Measurements from ENCODE around the gene TMEM139. TPM values are rescaled to one million over a fixed set of nuclear protein-coding genes. Genes with fewer than 3 reads are reported as not detected.

Gene TMEM139
- total RNA-seq (2022) (48.4 and 49.3 TPM in 2 replicates), Bru-seq, nascent RNA (percentile 60 among the genes with signal in this experiment), BruChase-seq, experiment 1, labeled RNA remaining after a 6-hour chase (percentile 70 among the genes with signal in this experiment), BruChase-seq, experiment 2, labeled RNA remaining after a 2-hour chase (percentile 81 among the genes with signal in this experiment)
- long read RNA-seq, partial matches to known transcripts: 4 of 23 reads
- long read RNA-seq, other reads (novel, unspliced or antisense): 13 of 23 reads

GRCh38 chr7:143284591-143285469 lies at the start of gene TMEM139:
TSS of gene TMEM139 (plus strand) at chr7:143284958. CDS start at chr7:143285958, 1,000 bp downstream.
- peaks cover 3% of the 10 kb centered on the region for H3K9me3 Mint-ChIP-seq (ENCODE audit: low read depth, unreplicated experiment)
- peak; percentile 81 for DNase-seq
- no TSS peak for BruUV-seq (replicated peaks)
- no peaks in the 10 kb centered on the region for H3K27me3 Mint-ChIP-seq (ENCODE audit: unreplicated experiment)
- CTCF ChIA-PET: no interaction called here
- peaks cover 54% of the 10 kb centered on the region for H3K36me3 Mint-ChIP-seq (ENCODE audit: insufficient read depth, unreplicated experiment)
- H3K4me3 Mint-ChIP-seq (ENCODE audit: low read depth, unreplicated experiment): peak within 1 kb of the TSS; percentile 85
- intact Hi-C loops (cut with micrococcal nuclease; ENCODE audit: unreplicated experiment): no loop called here
- H3K4me1 Mint-ChIP-seq (ENCODE audit: low read depth, unreplicated experiment): peaks cover 48% of the 10 kb centered on the region
- no peak for TF ChIP-seq CTCF (IDR thresholded peaks at IDR 0.05; ENCODE audit: unreplicated experiment)
- peak within 1 kb of the TSS; percentile 64 for H3K27ac Mint-ChIP-seq (ENCODE audit: unreplicated experiment)

- Mint-ChIP-seq H3K36me3 (ENCODE audit: insufficient read depth, unreplicated experiment) (no peaks in the 10 kb centered on the region), H3K27me3 (ENCODE audit: unreplicated experiment) (peaks cover 21% of the 10 kb centered on the region), H3K4me1 (ENCODE audit: low read depth, unreplicated experiment) (no peaks in the 10 kb centered on the region), H3K9me3 (ENCODE audit: low read depth, unreplicated experiment) (no peaks in the 10 kb centered on the region), H3K27ac (ENCODE audit: unreplicated experiment) (no peak overlapping the region), H3K4me3 (ENCODE audit: low read depth, unreplicated experiment) (no peak overlapping the region)
- intact Hi-C loops (cut with micrococcal nuclease; ENCODE audit: unreplicated experiment): no loop called here
- BruUV-seq (replicated peaks): no TSS peak
- TF ChIP-seq CTCF (IDR thresholded peaks at IDR 0.05; ENCODE audit: unreplicated experiment): no peak
- no peak for DNase-seq
- CTCF ChIA-PET: no interaction called here
These were observed 49.2 kb upstream of the TMEM139 start for GRCh38 chr7:143235561-143235960.

GRCh38 chr7:143236408-143236990 lies 48.3 kb upstream of the TMEM139 start:
- Mint-ChIP-seq H3K27me3 (ENCODE audit: unreplicated experiment) (peaks cover 21% of the 10 kb centered on the region), H3K4me3 (ENCODE audit: low read depth, unreplicated experiment) (no peak overlapping the region), H3K27ac (ENCODE audit: unreplicated experiment) (no peak overlapping the region), H3K9me3 (ENCODE audit: low read depth, unreplicated experiment) (no peaks in the 10 kb centered on the region), H3K4me1 (ENCODE audit: low read depth, unreplicated experiment) (no peaks in the 10 kb centered on the region), H3K36me3 (ENCODE audit: insufficient read depth, unreplicated experiment) (no peaks in the 10 kb centered on the region)
- CTCF ChIA-PET: no interaction called here
- intact Hi-C loops (cut with micrococcal nuclease; ENCODE audit: unreplicated experiment): no loop called here
- no peak for DNase-seq
- no TSS peak for BruUV-seq (replicated peaks)
- no peak for TF ChIP-seq CTCF (IDR thresholded peaks at IDR 0.05; ENCODE audit: unreplicated experiment)

- intact Hi-C loops (cut with micrococcal nuclease; ENCODE audit: unreplicated experiment): no loop called here
- Mint-ChIP-seq H3K27ac (ENCODE audit: unreplicated experiment) (no peak overlapping the region), H3K9me3 (ENCODE audit: low read depth, unreplicated experiment) (no peaks in the 10 kb centered on the region), H3K4me3 (ENCODE audit: low read depth, unreplicated experiment) (no peak overlapping the region), H3K27me3 (ENCODE audit: unreplicated experiment) (peaks cover 21% of the 10 kb centered on the region), H3K36me3 (ENCODE audit: insufficient read depth, unreplicated experiment) (no peaks in the 10 kb centered on the region), H3K4me1 (ENCODE audit: low read depth, unreplicated experiment) (no peaks in the 10 kb centered on the region)
- DNase-seq: no peak
- TF ChIP-seq CTCF (IDR thresholded peaks at IDR 0.05; ENCODE audit: unreplicated experiment): no peak
- BruUV-seq (replicated peaks): no TSS peak
- CTCF ChIA-PET: no interaction called here
These were observed 47.4 kb upstream of the TMEM139 start for GRCh38 chr7:143237366-143237765.
